ENCODE results near the gene VN1R5.

Gene VN1R5

DNA sequence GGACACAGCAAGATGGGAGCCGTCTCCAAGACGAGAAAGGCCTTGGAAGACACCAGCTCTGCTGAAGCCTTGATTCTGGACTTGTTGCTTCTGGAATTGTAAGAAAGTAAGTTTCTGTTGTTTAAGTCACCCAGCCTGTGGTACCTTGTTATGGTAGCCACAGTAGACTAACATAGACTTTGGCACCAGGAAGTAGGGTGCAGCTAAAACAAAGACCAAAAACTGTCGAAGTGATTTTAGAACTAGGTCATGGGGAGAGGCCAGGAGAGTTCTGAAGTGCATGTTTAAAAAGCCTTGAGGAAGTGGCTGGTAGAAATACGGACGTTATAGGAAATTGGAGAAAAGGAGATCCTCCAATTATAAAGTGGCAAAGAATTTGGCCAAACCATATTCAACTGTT lies 47.3 kb downstream of the VN1R5 start:
- no peak for DNase-seq

DNA sequence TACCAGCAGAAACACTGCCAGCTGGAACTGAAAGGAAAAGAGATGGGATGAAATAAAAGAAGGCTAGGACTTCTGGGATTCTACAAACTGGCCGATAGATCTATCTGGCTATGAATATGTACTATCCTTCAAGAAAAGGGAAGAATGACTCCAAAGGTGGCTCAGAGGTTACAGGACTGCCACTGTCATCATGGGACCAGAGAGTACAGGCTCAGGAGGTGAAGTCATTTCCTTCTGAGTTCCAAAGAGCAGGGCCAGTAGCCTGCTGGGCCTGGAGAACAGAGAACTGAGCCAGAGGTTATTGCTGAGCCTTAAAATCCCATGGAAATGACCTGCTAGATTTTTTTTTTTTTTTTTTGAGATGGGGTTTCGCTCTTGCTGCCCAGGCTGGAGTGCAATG lies 48.2 kb downstream of the VN1R5 start:
- no peak for DNase-seq

Data from NCI-H2171 (cell line).